SJSA1 (cell line): ENCODE data around the gene HUWE1. TPM values are rescaled to one million over a fixed set of nuclear protein-coding genes. Genes with fewer than 3 reads are reported as not detected.
"Not testable (repeated sequence)": the region's sequence is repeated elsewhere in the genome, so short reads cannot be mapped to it uniquely, and the experiment has no call there.

Experiments used
- DNase-seq, 2 experiments: peaks; one replicate each; pipeline ENCODE4 v3.0.0-alpha.2; 2015 to 2020; ENCODE audit warnings: low spot score in 2 of 2, low read depth in 1 of 2
- H3K27ac ChIP-seq: fragments of 250-450 bp; sonication (Bioruptor Pico); 2 replicates; pipeline ENCODE4 v1.5.1; 2020; ENCODE audit warnings: mild to moderate bottlenecking, moderate library complexity
- H3K27me3 ChIP-seq: fragments of 250-450 bp; sonication (Bioruptor Pico); replicated peaks from 2 replicates; pipeline ENCODE4 v1.5.1; 2020; ENCODE audit warnings: mild to moderate bottlenecking, moderate library complexity
- H3K36me3 ChIP-seq: fragments of 250-450 bp; sonication (Bioruptor Pico); 2 replicates; pipeline ENCODE4 v1.5.1; 2020; ENCODE audit warnings: mild to moderate bottlenecking
- H3K4me1 ChIP-seq: fragments of 250-450 bp; sonication (Bioruptor Pico); replicated peaks from 2 replicates; pipeline ENCODE4 v1.6.1; 2021; ENCODE audit warnings: mild to moderate bottlenecking
- H3K4me3 ChIP-seq: fragments of 250-450 bp; sonication (Bioruptor Pico); 2 replicates; pipeline ENCODE4 v1.5.1; 2020; ENCODE audit warnings: mild to moderate bottlenecking
- H3K9me3 ChIP-seq: fragments of 250-450 bp; sonication (Bioruptor Pico); replicated peaks from 2 replicates; pipeline ENCODE4 v1.5.1; 2020; ENCODE audit warnings: mild to moderate bottlenecking
- total RNA-seq: library from RNA; depleted of rRNA; stranded (reverse); fragments of >200 nt; shearing (Covaris generic); gene quantifications from 2 replicates; pipeline ENCODE4 v1.2.3, GENCODE V29; 2014

Gene HUWE1
- total RNA-seq, 1 experiment from 2014 or later = 57.0 TPM

DNA sequence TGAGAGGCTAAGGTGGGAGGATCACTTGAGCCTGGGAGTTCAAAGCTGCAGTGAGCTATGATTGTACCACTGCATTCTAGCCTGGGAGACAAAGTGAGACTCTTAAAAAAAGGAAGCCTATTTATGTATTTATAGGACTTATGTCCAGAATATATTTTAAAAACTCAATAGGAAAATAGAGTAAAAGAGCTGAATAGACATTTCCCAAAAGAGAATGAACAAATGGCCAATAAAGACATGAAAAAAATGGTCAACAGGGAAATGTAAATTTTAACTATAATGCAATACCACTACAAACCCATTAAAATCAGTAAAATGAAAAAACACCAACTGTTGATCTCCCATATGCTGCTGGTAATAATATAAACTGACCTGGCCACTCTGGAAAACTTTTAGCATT, 115.0 kb downstream of the HUWE1 start:
- Histone ChIP-seq H3K4me3 (no peak overlapping the region), H3K36me3 (peaks cover 87% of the 10 kb centered on the region), H3K9me3 (no peaks in the 10 kb centered on the region), H3K27me3 (no peaks in the 10 kb centered on the region), H3K4me1 (no peaks in the 10 kb centered on the region), H3K27ac (no peak overlapping the region)
- DNase-seq = no peak

DNA sequence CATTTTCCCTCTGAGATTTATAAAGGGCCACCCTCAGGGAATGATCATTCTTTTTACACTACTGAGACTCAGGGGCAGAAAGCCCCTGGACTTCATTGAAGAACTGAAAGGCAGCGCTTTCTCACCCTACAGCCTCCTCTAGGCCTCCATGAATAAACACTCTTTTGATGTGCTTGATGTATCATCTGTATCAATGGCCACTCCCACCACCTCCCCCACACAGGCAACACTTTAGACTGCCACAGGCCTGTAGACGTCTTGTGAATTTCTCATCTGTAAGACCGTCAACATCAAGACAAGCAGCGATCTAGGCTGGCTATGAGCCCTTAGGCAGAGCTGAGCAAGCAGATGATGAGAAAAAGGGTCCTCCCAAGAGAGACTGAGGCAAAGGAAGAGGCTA, 123.2 kb downstream of the HUWE1 start:
- H3K27ac ChIP-seq = no peak overlapping the region
- no peaks in the 10 kb centered on the region for H3K4me1 ChIP-seq
- DNase-seq = no peak
- no peaks in the 10 kb centered on the region for H3K9me3 ChIP-seq
- H3K4me3 ChIP-seq = no peak overlapping the region
- H3K27me3 ChIP-seq = no peaks in the 10 kb centered on the region
- H3K36me3 ChIP-seq = peaks cover 77% of the 10 kb centered on the region

- peaks cover 79% of the 10 kb centered on the region for H3K36me3 ChIP-seq
These were observed 124.6 kb downstream of the HUWE1 start for GRCh38 chrX:53561912-53562311.

GRCh38 chrX:53558646-53559045, 127.9 kb downstream of the HUWE1 start:
- H3K36me3 ChIP-seq = peaks cover 90% of the 10 kb centered on the region
- no peaks in the 10 kb centered on the region for H3K9me3 ChIP-seq
- H3K27me3 ChIP-seq = no peaks in the 10 kb centered on the region
- H3K27ac ChIP-seq = no peak overlapping the region
- DNase-seq = no peak
- H3K4me3 ChIP-seq = no peak overlapping the region
- no peaks in the 10 kb centered on the region for H3K4me1 ChIP-seq

More at GRCh38 chrX:53561912-53562311, 124.6 kb downstream of the HUWE1 start:
- Histone ChIP-seq H3K9me3 (no peaks in the 10 kb centered on the region), H3K4me3 (no peak overlapping the region), H3K27ac (no peak overlapping the region), H3K27me3 (no peaks in the 10 kb centered on the region), H3K4me1 (no peaks in the 10 kb centered on the region)
- no peak for DNase-seq

GRCh38 chrX:53556868-53557267, 129.7 kb downstream of the HUWE1 start:
- Histone ChIP-seq H3K27ac (no peak overlapping the region), H3K36me3 (peaks cover 89% of the 10 kb centered on the region)
- DNase-seq = no peak

GRCh38 chrX:53550756-53551463, 135.6 kb downstream of the HUWE1 start:
- no peak overlapping the region for H3K27ac ChIP-seq
- no peak overlapping the region for H3K4me3 ChIP-seq
- H3K9me3 ChIP-seq = no peaks in the 10 kb centered on the region
- DNase-seq = no peak
- H3K27me3 ChIP-seq = no peaks in the 10 kb centered on the region
- H3K4me1 ChIP-seq = no peaks in the 10 kb centered on the region
- H3K36me3 ChIP-seq = peaks cover 86% of the 10 kb centered on the region

More at GRCh38 chrX:53556868-53557267, 129.7 kb downstream of the HUWE1 start:
- Histone ChIP-seq H3K4me1 (no peaks in the 10 kb centered on the region), H3K27me3 (no peaks in the 10 kb centered on the region), H3K4me3 (no peak overlapping the region), H3K9me3 (no peaks in the 10 kb centered on the region)

DNA sequence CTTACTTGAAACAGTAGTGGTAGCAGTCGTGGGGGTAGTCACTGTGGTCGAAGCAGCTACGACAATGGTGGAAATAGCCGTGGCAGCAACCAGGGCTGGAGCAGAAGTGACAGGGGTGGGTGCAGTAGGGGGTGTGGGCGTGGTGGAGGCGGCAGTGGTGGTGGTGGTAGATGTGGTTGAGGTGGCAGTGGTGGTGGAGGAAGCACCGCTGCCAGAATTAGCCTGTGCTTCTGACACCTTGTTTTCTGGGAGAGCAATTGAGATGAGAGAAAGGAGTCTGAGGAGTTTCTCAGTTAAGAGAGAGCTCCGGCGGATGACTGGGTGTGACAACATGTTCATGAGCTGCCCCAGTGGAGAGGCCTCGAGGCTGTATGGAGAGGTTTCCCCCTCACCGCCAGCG, 138.9 kb downstream of the HUWE1 start:
- H3K36me3 ChIP-seq = peaks cover 91% of the 10 kb centered on the region
- no peak for DNase-seq
- no peaks in the 10 kb centered on the region for H3K4me1 ChIP-seq
- H3K9me3 ChIP-seq = no peaks in the 10 kb centered on the region
- no peaks in the 10 kb centered on the region for H3K27me3 ChIP-seq
- H3K4me3 ChIP-seq = no peak overlapping the region
- no peak overlapping the region for H3K27ac ChIP-seq

- no peak for DNase-seq
- Histone ChIP-seq H3K27ac (no peak overlapping the region), H3K4me3 (no peak overlapping the region), H3K27me3 (no peaks in the 10 kb centered on the region), H3K36me3 (peaks cover 80% of the 10 kb centered on the region), H3K9me3 (no peaks in the 10 kb centered on the region), H3K4me1 (0 out of 2 replicates have a peak, but pooled peaks cover 4% of the 10 kb centered on the region)
These were observed 141.6 kb downstream of the HUWE1 start for GRCh38 chrX:53544936-53545335.

DNA sequence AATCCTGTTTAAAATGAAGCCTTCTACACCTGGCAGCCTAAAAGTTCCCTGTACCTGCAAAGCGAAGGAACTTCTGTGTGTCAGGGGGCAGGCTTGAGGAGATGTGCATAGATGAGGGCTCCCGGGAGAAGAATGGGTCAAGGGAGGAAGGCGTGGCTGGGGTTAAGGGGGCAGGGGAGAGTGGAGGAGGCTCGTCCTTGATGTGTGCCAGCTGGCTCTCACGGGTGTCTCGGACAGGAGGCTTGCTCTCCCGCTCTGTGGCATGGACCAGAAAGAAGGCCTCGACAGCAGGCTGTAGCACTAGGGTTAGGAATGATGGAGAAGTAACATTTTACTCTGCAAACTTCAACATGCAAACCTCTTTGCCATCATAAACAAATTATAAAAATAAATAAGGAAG, 147.7 kb downstream of the HUWE1 start:
- Histone ChIP-seq H3K27ac (no peak overlapping the region), H3K9me3 (no peaks in the 10 kb centered on the region), H3K4me1 (0 out of 2 replicates have a peak, but pooled peaks cover 4% of the 10 kb centered on the region), H3K4me3 (no peak overlapping the region), H3K36me3 (peaks cover 77% of the 10 kb centered on the region), H3K27me3 (no peaks in the 10 kb centered on the region)
- DNase-seq = no peak

- H3K4me1 ChIP-seq, H3K27ac ChIP-seq, H3K9me3 ChIP-seq, DNase-seq, H3K27me3 ChIP-seq, H3K4me3 ChIP-seq: not testable (repeated sequence)
- H3K36me3 ChIP-seq = peaks cover 31% of the 10 kb centered on the region
These were observed 155.1 kb downstream of the HUWE1 start for GRCh38 chrX:53531255-53531966.

DNA sequence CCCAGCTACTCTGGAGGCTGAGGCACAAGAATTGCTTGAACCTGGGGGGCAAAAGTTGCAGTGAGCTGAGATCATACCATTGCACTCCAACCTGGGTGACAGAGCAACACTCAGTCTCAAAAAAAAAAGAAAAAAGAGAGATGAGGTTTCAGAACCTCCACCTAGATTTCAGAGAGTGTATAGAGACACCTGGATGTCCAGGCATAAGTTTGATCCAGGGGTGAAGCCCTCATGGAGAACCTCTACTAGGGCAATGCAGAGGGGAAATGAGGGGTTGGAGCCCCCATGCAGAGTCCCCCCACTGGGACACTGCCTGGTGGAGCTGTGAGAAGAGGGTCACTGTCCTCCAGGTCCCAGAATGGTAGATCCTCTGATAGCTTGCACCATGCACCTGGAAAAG, 159.5 kb downstream of the HUWE1 start:
- no peaks in the 10 kb centered on the region for H3K27me3 ChIP-seq
- no peak overlapping the region for H3K27ac ChIP-seq
- DNase-seq = no peak
- no peak overlapping the region for H3K4me3 ChIP-seq
- H3K9me3 ChIP-seq = no peaks in the 10 kb centered on the region
- no peaks in the 10 kb centered on the region for H3K4me1 ChIP-seq
- no peaks in the 10 kb centered on the region for H3K36me3 ChIP-seq

DNA sequence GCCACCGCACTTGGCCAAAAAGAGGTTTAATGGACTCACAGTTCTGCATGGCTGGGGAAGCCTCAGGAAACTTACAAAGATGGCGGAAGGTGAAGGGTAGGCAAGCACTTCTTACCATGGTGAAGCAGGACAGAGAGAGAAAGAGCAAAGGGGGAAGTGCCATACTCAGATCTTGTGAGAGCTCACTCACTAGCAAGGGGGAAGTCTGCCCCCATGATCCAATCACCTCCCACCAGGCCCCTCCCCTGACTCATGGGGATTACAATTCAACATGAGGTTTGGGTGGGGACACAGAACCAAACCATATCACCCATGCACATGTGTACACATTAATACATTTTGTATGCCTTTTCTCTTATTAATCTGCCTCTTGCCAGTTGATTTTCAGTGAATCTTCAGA, 175.2 kb downstream of the HUWE1 start:
- Histone ChIP-seq H3K9me3 (no peaks in the 10 kb centered on the region), H3K4me1 (no peaks in the 10 kb centered on the region), H3K27me3 (no peaks in the 10 kb centered on the region), H3K36me3 (no peaks in the 10 kb centered on the region), H3K27ac (no peak overlapping the region), H3K4me3 (no peak overlapping the region)
- DNase-seq = no peak

GRCh38 chrX:53504035-53504434, 182.5 kb downstream of the HUWE1 start:
- H3K4me1 ChIP-seq, DNase-seq, H3K27me3 ChIP-seq, H3K9me3 ChIP-seq, H3K4me3 ChIP-seq, H3K36me3 ChIP-seq, H3K27ac ChIP-seq: not testable (repeated sequence)

DNA sequence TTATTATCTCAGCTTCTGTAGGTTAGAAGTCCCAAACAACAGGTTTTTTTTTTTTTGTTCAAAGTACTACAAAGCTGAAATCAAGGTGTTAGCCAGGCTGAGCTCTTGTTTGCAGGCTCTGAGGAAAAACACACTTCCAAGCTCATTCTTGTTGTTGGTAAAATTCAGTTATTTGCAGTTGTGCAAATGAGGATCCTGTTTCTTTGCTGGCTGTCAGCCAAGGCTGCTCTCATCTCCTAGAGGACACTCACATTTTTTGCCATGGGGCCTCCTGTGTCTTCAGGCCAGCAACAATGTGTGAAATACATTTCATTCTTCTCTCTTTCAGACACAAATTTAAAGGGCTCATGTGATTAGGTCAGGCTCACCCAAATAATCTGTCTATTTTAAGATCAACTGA, 192.1 kb downstream of the HUWE1 start:
- no peaks in the 10 kb centered on the region for H3K9me3 ChIP-seq
- DNase-seq = no peak
- H3K4me3 ChIP-seq = no peak overlapping the region
- no peaks in the 10 kb centered on the region for H3K27me3 ChIP-seq
- H3K4me1 ChIP-seq = no peaks in the 10 kb centered on the region
- no peak overlapping the region for H3K27ac ChIP-seq
- no peaks in the 10 kb centered on the region for H3K36me3 ChIP-seq
